Pancreas (tissue), 10 donors: ENCODE measurements around the gene UNC13A. TPM values are rescaled to one million over a fixed set of nuclear protein-coding genes. Genes with fewer than 3 reads are reported as not detected.

Experiments used
- ATAC-seq, 4 donors: fragments of 200-7000 bp; cut with Tn5 transposase; one replicate each; pipeline versions ENCODE4 v1.8.0 to v1.9.1; 2020; ENCODE audit warnings: mild to moderate bottlenecking in 4 of 4, moderate library complexity in 4 of 4
- DNase-seq, 6 donors: peaks; one replicate each; pipeline ENCODE4 v3.0.0-alpha.2; 2020
- FAIRE-seq: peaks from 2 replicates; lab custom pipeline; 2012; peaks lifted over from hg19 to GRCh38; lab: Jason Lieb, UNC
- H3K27ac ChIP-seq, 4 donors: fragments of 200-600 bp; sonication (generic); 1 replicate in 3 of 4; 2 replicates in 1 of 4; pipeline versions ENCODE4 v1.5.0 to v1.8.0; 2020
- H3K27me3 ChIP-seq, 4 donors: fragments of 200-600 bp; one replicate each; pipeline ENCODE4 v1.8.0; 2021
- H3K36me3 ChIP-seq, 3 donors: fragments of 200-600 bp; sonication (generic) in 1 of 3; one replicate each; pipeline versions ENCODE4 v1.5.0 to v1.8.0; 2020 to 2021
- H3K4me1 ChIP-seq, 3 donors: fragments of 200-600 bp; one replicate each; pipeline ENCODE4 v1.8.0; 2021
- H3K4me3 ChIP-seq, 4 donors: fragments of 200-600 bp; sonication (generic) in 2 of 4; one replicate each; pipeline versions ENCODE4 v1.5.0 to v1.8.0; 2020 to 2021
- H3K9me3 ChIP-seq, 4 donors: fragments of 200-600 bp; one replicate each; pipeline ENCODE4 v1.8.0; 2021
- CTCF ChIP-seq, 4 donors: fragments of 200-600 bp; sonication (generic) in 3 of 4; IDR thresholded peaks; one replicate each; pipeline versions ENCODE4 v1.5.0 to v1.8.0; 2021; ENCODE audit warnings: antibody characterized with exemption in 4 of 4
- WGBS, 2 donors: extraction: QIAGEN DNeasy Blood & Tissue Kit; methylation state at CpG; one replicate each; pipeline ENCODE4 v1.1.7; 2013; 5-methylcytosine and 5-hydroxymethylcytosine counted together
- intact Hi-C, 3 donors: fragments of 100-400 bp; cut with DNase I; formaldehyde crosslinking; loops; one replicate each; pipeline versions ENCODE4 v1.11.1 to v1.14.2; 2022
- polyA plus RNA-seq, 2 donors: library from polyadenylated mRNA; stranded (reverse); fragments of 200-250 nt; gene quantifications; one replicate each; pipeline ENCODE4 v1.2.3, GENCODE V29; 2013
- total RNA-seq, 6 donors: library from RNA; stranded (reverse); fragmentation: NEBNext Ultra II Directional in 4 of 6; extraction: Animal tissue kit (Norgen Biotek cat#: 25700) in 4 of 6; gene quantifications; one replicate each; pipeline versions ENCODE4 v1.2.1 to v1.2.4, GENCODE V29; 2021 to 2023
- donor health status: healthy with polysubstance abuse.
- donor health status: DM: no; HTN: no; CAD: no; lungs with moderate emphysema.
- donor health status: DM: no; HTN: no; CAD: no.
- donor health status: control.
- donor health status: control.
- donor health status: Bipolar disorder and iron deficiency.
- donor health status: DM: yes; HTN: yes; CAD: no.
- donor health status: DM: no; HTN: no; CAD: no.
- donor health status: DM: no; HTN: no; CAD: no.
- donor health status: DM: yes; HTN: yes; CAD: no.

The UNC13A gene
- total and polyA plus RNA-seq, 8 donors, result 0.92 to 10.5 (median 2.2) TPM

DNA sequence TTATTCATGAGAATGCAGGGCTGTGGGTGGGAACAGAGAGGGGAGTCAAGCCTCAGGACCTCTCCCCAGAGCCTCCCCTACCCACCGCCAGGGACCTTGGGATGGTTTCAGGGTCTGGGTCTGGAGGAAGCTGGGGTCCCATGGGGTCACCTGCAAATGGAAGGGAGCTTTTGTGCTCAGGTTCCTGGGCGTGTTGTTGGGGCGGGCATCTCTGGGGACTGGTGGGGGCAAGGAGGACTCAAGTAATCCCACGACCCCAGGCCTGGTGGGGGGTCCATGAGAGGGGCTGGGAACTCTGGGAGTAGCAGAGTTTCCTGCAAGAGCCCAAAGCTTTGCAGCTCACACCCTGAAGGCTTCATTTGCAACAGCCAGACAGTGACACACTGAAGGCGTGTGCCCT, 60.2 kb downstream of the UNC13A start:
- intact Hi-C loops, result no loop called here
- FAIRE-seq (no peak), ATAC-seq (no peak)

GRCh38 chr19:17627161-17627560, 61.0 kb downstream of the UNC13A start:
- Histone ChIP-seq H3K4me1 (no peaks in the 10 kb centered on the region), H3K9me3 (no peaks in the 10 kb centered on the region), H3K36me3 (no peaks in the 10 kb centered on the region), H3K27me3 (no peaks in the 10 kb centered on the region), H3K4me3 (no peak overlapping the region), H3K27ac (no peak overlapping the region)
- WGBS, 2 donors, result 74 to 91% methylated on average over 3 of the region's 3 CpGs
- no peak for TF ChIP-seq CTCF (IDR thresholded peaks at IDR 0.05)
- intact Hi-C loops, result no loop called here
- ATAC-seq, result no peak
- no peak for DNase-seq
- no peak for FAIRE-seq

More for the DNA sequence above, 60.2 kb downstream of the UNC13A start:
- H3K27ac ChIP-seq, result no peak overlapping the region
- no peak for TF ChIP-seq CTCF (IDR thresholded peaks at IDR 0.05)
- H3K4me1 ChIP-seq, result no peaks in the 10 kb centered on the region
- no peaks in the 10 kb centered on the region for H3K9me3 ChIP-seq
- DNase-seq, result no peak
- H3K4me3 ChIP-seq, result no peak overlapping the region
- H3K36me3 ChIP-seq, result no peaks in the 10 kb centered on the region
- H3K27me3 ChIP-seq, result no peaks in the 10 kb centered on the region
- 56 to 74% methylated on average over 5 of the region's 5 CpGs for WGBS, 2 donors

DNA sequence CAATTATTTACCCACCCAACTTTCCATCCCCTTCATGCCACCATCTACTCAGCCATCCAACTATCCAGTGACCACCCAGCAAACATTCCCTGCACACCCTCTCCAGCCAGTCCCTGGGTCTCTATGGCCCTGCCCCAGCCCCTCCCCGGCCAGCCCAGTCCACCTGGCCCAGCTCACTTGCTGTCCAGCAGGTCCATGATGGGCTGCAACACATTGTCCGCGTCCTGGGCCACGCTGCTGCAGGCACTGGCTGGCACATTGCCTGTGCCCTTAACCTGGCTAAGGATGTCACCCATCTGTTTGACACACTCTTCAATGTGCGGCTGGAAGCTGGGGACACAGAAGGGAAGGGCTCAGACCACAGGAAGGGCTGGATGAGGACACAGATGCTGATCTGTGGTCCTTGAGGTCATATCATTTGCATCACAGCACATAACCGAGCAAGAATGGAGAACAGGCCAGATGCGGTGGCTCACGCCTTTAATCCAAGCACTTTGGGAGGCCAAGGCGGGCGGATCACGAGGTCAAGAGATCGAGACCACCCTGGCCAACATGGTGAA, 61.6 kb downstream of the UNC13A start:
- H3K36me3 ChIP-seq, result no peaks in the 10 kb centered on the region
- no peak for TF ChIP-seq CTCF (IDR thresholded peaks at IDR 0.05)
- intact Hi-C loops, result no loop called here
- 66 to 75% methylated on average over 12 of the region's 12 CpGs for WGBS, 2 donors
- DNase-seq (no peak), FAIRE-seq (no peak), ATAC-seq (no peak)
- H3K9me3 ChIP-seq, result no peaks in the 10 kb centered on the region
- no peak overlapping the region for H3K27ac ChIP-seq
- H3K4me1 ChIP-seq, result no peaks in the 10 kb centered on the region
- no peaks in the 10 kb centered on the region for H3K27me3 ChIP-seq
- H3K4me3 ChIP-seq, result no peak overlapping the region

GRCh38 chr19:17625980-17626379, 62.2 kb downstream of the UNC13A start:
- Histone ChIP-seq H3K9me3 (no peaks in the 10 kb centered on the region), H3K27ac (no peak overlapping the region), H3K4me3 (no peak overlapping the region), H3K4me1 (no peaks in the 10 kb centered on the region), H3K27me3 (no peaks in the 10 kb centered on the region), H3K36me3 (no peaks in the 10 kb centered on the region)
- WGBS, 2 donors, result 39 to 41% methylated on average over 2 of the region's 2 CpGs
- intact Hi-C loops, result no loop called here
- no peak for ATAC-seq
- no peak for DNase-seq
- TF ChIP-seq CTCF (IDR thresholded peaks at IDR 0.05), result no peak
- no peak for FAIRE-seq

DNA sequence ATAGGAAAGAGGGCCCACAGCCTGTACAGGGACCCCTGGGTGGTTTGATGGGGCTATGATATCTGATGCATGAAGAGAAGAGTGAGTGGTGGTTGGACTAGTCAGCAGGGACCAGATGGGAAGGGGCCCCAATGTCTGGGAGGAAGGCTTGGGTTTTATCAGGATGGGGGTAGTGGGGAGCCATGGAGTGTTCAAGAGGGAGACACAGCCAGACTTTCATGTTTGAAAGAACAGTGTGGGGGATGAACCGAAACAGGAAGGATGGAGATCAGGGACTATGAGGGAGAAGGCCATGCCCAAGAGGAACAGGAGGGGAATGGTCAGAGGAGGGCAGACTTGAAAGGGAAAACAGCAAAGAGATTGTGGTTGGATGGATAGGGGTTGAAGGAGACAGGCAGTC, 63.1 kb downstream of the UNC13A start:
- ATAC-seq (no peak), DNase-seq (no peak), FAIRE-seq (no peak)
- no peak for TF ChIP-seq CTCF (IDR thresholded peaks at IDR 0.05)
- Histone ChIP-seq H3K27me3 (no peaks in the 10 kb centered on the region), H3K36me3 (no peaks in the 10 kb centered on the region), H3K9me3 (no peaks in the 10 kb centered on the region), H3K4me3 (no peak overlapping the region), H3K4me1 (no peaks in the 10 kb centered on the region), H3K27ac (no peak overlapping the region)
- intact Hi-C loops, result no loop called here
- WGBS, 2 donors, result 62 to 85% methylated on average over 1 of the region's 1 CpG
